ENCODE measurements around the gene EXOC4. TPM values are rescaled to one million over a fixed set of nuclear protein-coding genes. Genes with fewer than 3 reads are reported as not detected.

EXOC4 gene
- total RNA-seq, 1 donor from 2014 or later, result 65.0 TPM

- intact Hi-C loops (cut with micrococcal nuclease), result no loop called here
- Mint-ChIP-seq H3K4me3 (ENCODE audit: low read depth) (no peak overlapping the region), H3K36me3 (ENCODE audit: low read depth) (no peaks in the 10 kb centered on the region), H3K9me3 (no peaks in the 10 kb centered on the region), H3K27ac (no peak overlapping the region), H3K4me1 (ENCODE audit: low read depth) (no peaks in the 10 kb centered on the region), H3K27me3 (ENCODE audit: low read depth) (no peaks in the 10 kb centered on the region)
- DNase-seq (ENCODE audit: low spot score), result no peak
Measured at GRCh38 chr7:134105841-134106240, 853.0 kb downstream of the EXOC4 start.

- Mint-ChIP-seq H3K9me3 (no peaks in the 10 kb centered on the region), H3K36me3 (ENCODE audit: low read depth) (no peaks in the 10 kb centered on the region), H3K4me1 (ENCODE audit: low read depth) (no peaks in the 10 kb centered on the region), H3K27ac (no peak overlapping the region), H3K4me3 (ENCODE audit: low read depth) (no peak overlapping the region), H3K27me3 (ENCODE audit: low read depth) (no peaks in the 10 kb centered on the region)
- DNase-seq (ENCODE audit: low spot score), result no peak
- intact Hi-C loops (cut with micrococcal nuclease), result no loop called here
Measured at GRCh38 chr7:134108802-134109201, 855.9 kb downstream of the EXOC4 start.

GRCh38 chr7:134113655-134114054 is 860.8 kb downstream of the EXOC4 start:
- Mint-ChIP-seq H3K4me1 (ENCODE audit: low read depth) (no peaks in the 10 kb centered on the region), H3K4me3 (ENCODE audit: low read depth) (no peak overlapping the region), H3K9me3 (no peaks in the 10 kb centered on the region), H3K27me3 (ENCODE audit: low read depth) (no peaks in the 10 kb centered on the region), H3K27ac (no peak overlapping the region), H3K36me3 (ENCODE audit: low read depth) (no peaks in the 10 kb centered on the region)
- no peak for DNase-seq (ENCODE audit: low spot score)
- intact Hi-C loops (cut with micrococcal nuclease), result no loop called here

GRCh38 chr7:134114992-134115391 is 862.1 kb downstream of the EXOC4 start:
- no peaks in the 10 kb centered on the region for H3K9me3 Mint-ChIP-seq
- intact Hi-C loops (cut with micrococcal nuclease), result no loop called here
- H3K4me3 Mint-ChIP-seq (ENCODE audit: low read depth), result no peak overlapping the region
- no peaks in the 10 kb centered on the region for H3K4me1 Mint-ChIP-seq (ENCODE audit: low read depth)
- DNase-seq (ENCODE audit: low spot score), result no peak
- no peaks in the 10 kb centered on the region for H3K36me3 Mint-ChIP-seq (ENCODE audit: low read depth)
- H3K27ac Mint-ChIP-seq, result no peak overlapping the region
- H3K27me3 Mint-ChIP-seq (ENCODE audit: low read depth), result no peaks in the 10 kb centered on the region

Other genes with a start within 250 kb of the EXOC4 start
- gene CHCHD3, start 171.0 kb upstream of the EXOC4 start, total RNA-seq, result 67.0 and 69.3 TPM in 2 replicates